ENCODE results near the gene MED22. TPM values are rescaled to one million over a fixed set of nuclear protein-coding genes. Genes with fewer than 3 reads are reported as not detected.
A peak's percentile ranks its signal among the peaks of the same experiment; 100 is the strongest.

The MED22 gene
- total RNA-seq, 4 donors from 2014 or later, result 21.5 to 50.5 (median 25.4) TPM

GRCh38 chr9:133371261-133371711, 23.4 kb upstream of the MED22 start:
- intact Hi-C loops (cut with DNase I; ENCODE audit: low total_unique reads), result no loop called here
- peaks cover 0 to 8% (median 3%) of the 10 kb centered on the region in 4 donors for H3K36me3 ChIP-seq
- no peaks in the 10 kb centered on the region for H3K27me3 ChIP-seq
- no peak for TF ChIP-seq EP300 (IDR thresholded peaks at IDR 0.05; ENCODE audit: low read depth)
- no peak for TF ChIP-seq POLR2A (IDR thresholded peaks at IDR 0.05)
- TF ChIP-seq POLR2AphosphoS5 (IDR thresholded peaks at IDR 0.05), result no peak
- no peak for TF ChIP-seq CTCF (IDR thresholded peaks at IDR 0.05)
- H3K9me3 ChIP-seq, result no peaks in the 10 kb centered on the region
- no peak overlapping the region for H3K4me3 ChIP-seq
- peak overlapping the region; percentile 14 to 69 (median 24) for H3K27ac ChIP-seq
- peaks cover 37 to 78% (median 68%) of the 10 kb centered on the region in 4 donors for H3K4me1 ChIP-seq
- in situ Hi-C loops (cut with MboI; ENCODE audit: low pct_ligation_motif_present in 1 of 4, low pct_unique_long_range_greater_than_20kb in 1 of 4, low sequenced_read_pairs in 3 of 4), result no loop called here
- DNase-seq, result no peak
- WGBS, 2 donors (ENCODE audit: low coverage in 1 of 2), result 67% methylated on average over 12 of the region's 12 CpGs; no CpG with 5 or more reads in 1 of the 2 donors

GRCh38 chr9:133370685-133371084, 22.8 kb upstream of the MED22 start:
- Histone ChIP-seq H3K27me3 (no peaks in the 10 kb centered on the region), H3K27ac (peak overlapping the region in 3 of 4 donors; percentile 19 to 69 (median 28)), H3K4me3 (no peak overlapping the region), H3K4me1 (peaks cover 37 to 78% (median 68%) of the 10 kb centered on the region in 4 donors), H3K9me3 (no peaks in the 10 kb centered on the region), H3K36me3 (peaks cover 0 to 14% (median 6%) of the 10 kb centered on the region in 4 donors)
- intact Hi-C loops (cut with DNase I; ENCODE audit: low total_unique reads), result no loop called here
- TF ChIP-seq CTCF (IDR thresholded peaks at IDR 0.05) (no peak), POLR2AphosphoS5 (IDR thresholded peaks at IDR 0.05) (no peak), POLR2A (IDR thresholded peaks at IDR 0.05) (no peak), EP300 (IDR thresholded peaks at IDR 0.05; ENCODE audit: low read depth) (no peak)
- DNase-seq, result no peak
- in situ Hi-C loops (cut with MboI; ENCODE audit: low pct_ligation_motif_present in 1 of 4, low pct_unique_long_range_greater_than_20kb in 1 of 4, low sequenced_read_pairs in 3 of 4), result no loop called here
- 71% methylated on average over 9 of the region's 9 CpGs; no CpG with 5 or more reads in 1 of the 2 donors for WGBS, 2 donors (ENCODE audit: low coverage in 1 of 2)

- no peak for TF ChIP-seq POLR2A (IDR thresholded peaks at IDR 0.05)
- peak overlapping the region in 3 of 4 donors; percentile 11 to 69 (median 18) for H3K27ac ChIP-seq
- no peaks in the 10 kb centered on the region for H3K9me3 ChIP-seq
- H3K36me3 ChIP-seq, result peaks cover 0 to 21% (median 9%) of the 10 kb centered on the region in 4 donors
- no peak overlapping the region for H3K4me3 ChIP-seq
- no peaks in the 10 kb centered on the region for H3K27me3 ChIP-seq
- intact Hi-C loops (cut with DNase I; ENCODE audit: low total_unique reads), result no loop called here
- no peak for DNase-seq
- 77 to 82% methylated on average over 6 to 7 of the region's 7 CpGs for WGBS, 2 donors (ENCODE audit: low coverage in 1 of 2)
- in situ Hi-C loops (cut with MboI; ENCODE audit: low pct_ligation_motif_present in 1 of 4, low pct_unique_long_range_greater_than_20kb in 1 of 4, low sequenced_read_pairs in 3 of 4), result no loop called here
- peaks cover 37 to 78% (median 68%) of the 10 kb centered on the region in 4 donors for H3K4me1 ChIP-seq
Measured at GRCh38 chr9:133369933-133370332, 22.0 kb upstream of the MED22 start.

GRCh38 chr9:133369422-133369821, 21.5 kb upstream of the MED22 start:
- Histone ChIP-seq H3K9me3 (no peaks in the 10 kb centered on the region), H3K4me1 (peaks cover 36 to 73% (median 62%) of the 10 kb centered on the region in 4 donors), H3K36me3 (peaks cover 0 to 24% (median 11%) of the 10 kb centered on the region in 4 donors), H3K27me3 (no peaks in the 10 kb centered on the region), H3K4me3 (no peak overlapping the region), H3K27ac (peak overlapping the region; percentile 18 to 69 (median 49))
- in situ Hi-C loops (cut with MboI; ENCODE audit: low pct_ligation_motif_present in 1 of 4, low pct_unique_long_range_greater_than_20kb in 1 of 4, low sequenced_read_pairs in 3 of 4) (no loop called here), intact Hi-C loops (cut with DNase I; ENCODE audit: low total_unique reads) (no loop called here)
- TF ChIP-seq EP300 (IDR thresholded peaks at IDR 0.05; ENCODE audit: low read depth) (no peak), POLR2AphosphoS5 (IDR thresholded peaks at IDR 0.05) (no peak), CTCF (IDR thresholded peaks at IDR 0.05) (no peak), POLR2A (IDR thresholded peaks at IDR 0.05) (no peak)
- WGBS, 2 donors (ENCODE audit: low coverage in 1 of 2), result 84% methylated on average over 6 of the region's 6 CpGs; no CpG with 5 or more reads in 1 of the 2 donors
- no peak for DNase-seq

Data from transverse colon (tissue), 4 donors.